HG02970 (cell line): ENCODE data around the gene CCDC92.

Experiments used
- ATAC-seq: cut with Tn5 transposase; IDR thresholded peaks from one replicate; pipeline ENCODE4 v1.9.1; 2021; ENCODE audit warnings: mild to moderate bottlenecking, moderate library complexity, moderate number of reproducible peaks; ENCODE audit not compliant: unreplicated experiment, low FRiP score

CCDC92 gene

DNA sequence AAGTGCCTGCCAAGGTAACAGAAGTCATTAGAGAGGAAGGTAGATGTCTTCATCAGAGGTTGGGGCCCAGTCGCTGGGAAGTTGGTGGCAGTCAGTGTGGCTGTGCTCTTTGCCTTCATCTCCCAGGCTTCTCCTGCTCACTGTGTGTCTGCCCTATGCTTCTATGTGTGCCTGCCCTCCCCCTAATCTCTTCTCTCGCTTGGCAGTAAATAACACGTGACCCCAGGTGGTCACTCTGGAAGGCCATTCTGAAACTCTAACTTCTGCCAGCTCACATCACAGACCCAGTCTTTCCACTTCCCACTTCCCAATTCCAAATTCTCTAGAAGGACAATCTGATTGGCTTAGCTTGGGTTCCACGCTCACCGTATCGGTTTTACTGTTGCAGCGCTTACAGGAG is 9.6 kb upstream of the CCDC92 start:
- no peak for ATAC-seq

DNA sequence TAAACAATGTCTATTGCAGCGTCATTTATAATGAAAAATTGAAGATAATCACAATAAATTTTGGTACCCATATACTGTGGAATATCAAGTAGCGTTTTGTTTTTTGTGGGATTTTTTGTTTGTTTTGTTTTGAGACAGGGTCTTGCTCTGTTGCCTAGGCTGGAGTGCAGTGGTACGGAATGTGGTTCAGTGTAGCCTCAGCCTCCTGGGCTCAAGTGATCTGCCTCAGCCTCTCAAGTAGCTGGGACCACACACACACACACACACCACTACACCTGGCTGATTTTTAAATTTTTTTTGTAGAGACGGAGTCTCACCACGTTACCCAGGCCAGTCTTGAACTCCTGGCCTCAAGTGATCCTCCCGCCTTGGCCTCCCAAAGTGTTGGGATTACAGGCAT is 6.9 kb upstream of the CCDC92 start:
- no peak for ATAC-seq

DNA sequence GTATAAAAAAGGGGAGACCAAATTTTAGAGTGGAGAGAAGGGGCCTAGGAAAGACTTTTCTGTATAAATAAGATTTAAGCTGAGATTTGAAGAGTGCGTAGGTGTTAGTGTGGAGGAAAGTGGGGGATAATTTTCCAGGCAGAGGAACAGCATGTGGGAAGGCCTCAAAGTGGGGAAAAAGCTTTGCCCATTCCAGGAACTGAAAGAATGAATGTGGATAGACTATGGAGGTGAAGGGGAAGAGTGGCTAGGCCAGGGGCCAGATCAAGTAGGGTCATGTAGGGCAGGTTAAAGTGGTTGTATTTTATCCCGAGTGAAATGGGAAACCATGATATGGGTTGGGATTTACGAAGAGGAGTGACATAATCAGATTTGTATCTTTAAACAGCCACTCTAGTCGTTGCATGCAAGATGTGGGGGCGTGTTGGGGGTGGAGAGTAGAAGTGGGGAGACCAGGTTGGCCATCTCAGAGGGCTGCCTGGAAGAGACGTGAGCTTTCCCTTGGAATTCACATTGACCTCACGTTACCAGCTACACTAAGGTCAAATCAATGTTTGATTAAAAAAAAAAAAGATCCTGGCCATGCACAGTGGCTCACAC is 3.7 kb upstream of the CCDC92 start:
- ATAC-seq, result no peak

DNA sequence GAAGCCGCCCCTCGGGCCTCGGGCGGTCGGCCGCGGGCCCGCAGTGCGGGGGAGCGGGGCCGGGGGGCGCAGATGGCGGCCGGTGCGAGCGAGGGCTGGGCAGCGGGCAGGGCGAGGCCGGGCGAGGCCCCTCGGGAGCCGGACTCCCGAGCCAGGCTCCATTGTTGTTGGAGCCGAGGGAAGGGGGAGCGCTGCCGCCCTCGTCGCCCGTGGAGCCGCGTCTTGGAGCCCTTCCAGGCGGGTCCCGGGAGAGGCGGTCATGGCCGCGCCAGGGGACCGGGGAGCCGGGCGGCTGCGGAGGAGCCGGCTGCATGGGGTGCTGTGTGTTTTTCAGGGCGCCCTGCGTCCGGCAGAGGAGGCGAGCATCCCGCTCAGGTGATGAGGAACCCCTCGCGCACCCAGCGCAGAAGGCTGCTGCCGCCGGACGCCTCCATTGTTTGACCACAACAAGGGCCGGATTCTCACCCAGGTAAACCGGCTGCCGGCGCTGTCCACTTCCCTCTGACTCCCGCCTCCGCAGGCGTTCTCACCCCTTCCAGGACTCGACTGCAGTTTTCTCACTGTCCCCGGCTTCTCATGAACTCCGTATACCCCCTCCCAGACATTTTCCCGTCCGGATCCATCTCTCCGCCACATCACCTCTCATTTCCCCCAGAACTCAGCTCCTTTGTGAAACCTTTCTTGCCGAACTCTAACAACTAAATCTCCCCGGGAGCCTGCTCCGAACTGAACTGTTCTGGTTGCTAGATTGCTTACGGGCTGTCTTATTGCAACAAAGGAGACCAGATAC is 1.1 kb upstream of the CCDC92 start:
- peak; percentile 7 for ATAC-seq

DNA sequence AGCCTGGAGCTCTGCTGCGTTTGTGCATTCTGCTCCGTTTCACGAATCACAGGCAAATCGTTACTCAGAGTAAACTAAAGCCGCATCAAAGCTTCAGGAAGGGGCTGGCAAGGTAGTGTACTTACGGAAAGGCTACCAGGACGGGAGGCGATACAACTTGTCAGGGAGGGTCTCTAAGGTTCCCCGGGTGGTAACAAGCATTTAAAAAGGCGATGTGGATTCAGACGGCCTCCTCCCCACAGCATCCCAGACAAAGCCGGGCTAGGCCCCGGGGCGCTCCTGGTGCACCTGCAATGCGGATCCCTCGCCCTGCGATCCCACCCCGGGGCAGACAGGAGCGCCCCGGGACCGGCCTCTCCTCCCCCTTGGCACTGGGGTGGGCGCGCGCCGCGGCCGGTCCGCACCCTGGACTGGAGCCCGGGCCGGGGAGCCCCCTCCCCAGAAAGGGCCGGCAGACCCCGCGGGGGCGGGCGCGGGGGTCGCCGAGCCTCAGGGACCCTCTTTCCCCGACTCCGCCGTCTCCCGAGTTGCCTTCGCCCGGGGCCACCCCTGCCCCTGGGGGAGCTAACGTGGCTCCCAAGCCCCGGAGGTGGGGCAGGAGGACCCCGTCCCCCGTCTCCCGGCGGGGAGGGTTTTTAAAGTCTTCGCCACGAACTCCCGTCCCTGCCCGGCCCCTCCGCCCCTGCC is 718 bp downstream of the CCDC92 start:
- peak; percentile 8 for ATAC-seq

DNA sequence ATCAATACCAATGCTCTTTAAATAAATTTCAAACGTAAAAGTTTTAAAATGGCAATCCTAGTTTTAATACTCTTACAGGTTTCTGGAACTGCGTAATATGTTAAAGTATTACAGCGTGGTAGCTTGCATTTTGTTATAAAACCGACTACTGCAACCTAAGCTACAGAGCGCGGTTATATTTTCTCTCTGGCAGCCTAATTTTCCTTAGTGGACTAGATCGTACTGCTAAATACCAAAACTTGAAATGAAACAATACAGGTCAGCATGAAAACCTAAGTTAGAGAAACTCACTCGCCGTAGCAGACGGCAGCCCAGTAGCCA is 1.2 kb downstream of the CCDC92 start:
- ATAC-seq, result no peak

DNA sequence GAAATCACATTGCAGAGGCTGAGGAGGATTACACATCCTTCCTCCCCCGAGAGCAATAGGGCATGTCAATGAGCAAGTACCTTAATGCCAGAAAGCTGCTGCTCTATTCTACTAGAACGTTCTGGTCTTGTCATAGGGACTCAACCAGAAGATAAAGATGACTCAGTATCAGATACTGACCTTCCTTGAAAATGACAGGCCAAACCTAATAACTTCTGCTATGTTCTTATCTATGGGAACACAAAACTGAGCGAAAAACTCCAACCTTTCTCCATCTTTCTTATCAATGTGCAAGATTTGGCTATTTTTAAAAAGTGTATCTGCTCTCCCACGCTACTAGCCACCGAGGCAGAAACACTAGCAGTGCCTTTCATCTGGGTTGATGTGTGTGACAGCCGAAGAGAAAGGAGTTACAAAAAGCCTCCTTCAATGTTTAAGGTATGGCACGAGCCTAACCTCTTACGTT is 5.5 kb downstream of the CCDC92 start:
- no peak for ATAC-seq

DNA sequence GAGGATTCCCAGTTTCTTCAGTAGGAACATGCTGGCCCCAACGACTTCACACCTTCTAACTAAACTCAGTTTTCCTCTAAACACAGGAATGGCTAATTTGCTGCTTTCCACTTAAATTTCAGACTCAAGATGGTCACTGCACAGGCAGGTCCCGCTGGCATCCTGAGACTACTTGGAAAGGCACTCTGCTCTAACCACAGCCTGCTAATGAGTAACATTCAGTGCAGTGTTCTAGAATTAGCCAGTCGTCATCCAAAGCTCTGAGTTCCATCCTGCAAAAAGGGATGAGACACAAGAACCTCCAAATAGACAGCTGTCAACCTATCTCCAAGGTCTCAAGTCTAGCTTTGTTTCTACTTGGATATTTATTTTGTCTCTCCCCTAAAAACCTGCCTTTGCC is 6.0 kb downstream of the CCDC92 start:
- no peak for ATAC-seq

DNA sequence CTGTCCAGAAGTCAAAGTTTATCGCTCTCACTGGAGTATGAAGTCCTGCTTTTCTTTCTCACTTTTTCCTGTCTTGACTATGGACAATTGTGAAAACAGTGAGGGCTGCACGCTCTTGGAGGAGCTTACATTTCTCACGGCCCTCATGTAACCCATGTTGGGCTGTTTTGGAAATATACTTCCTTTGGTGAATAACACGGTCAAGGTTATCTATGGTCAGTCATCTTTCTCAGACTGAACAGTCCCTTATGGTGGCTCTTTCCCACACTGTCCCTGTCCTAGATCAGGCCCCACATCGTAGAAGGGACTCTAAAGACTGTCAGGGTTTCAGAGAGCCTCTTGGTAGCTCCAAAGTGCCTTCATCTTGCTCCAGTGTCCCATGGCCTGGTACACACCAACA is 7.2 kb downstream of the CCDC92 start:
- no peak for ATAC-seq

DNA sequence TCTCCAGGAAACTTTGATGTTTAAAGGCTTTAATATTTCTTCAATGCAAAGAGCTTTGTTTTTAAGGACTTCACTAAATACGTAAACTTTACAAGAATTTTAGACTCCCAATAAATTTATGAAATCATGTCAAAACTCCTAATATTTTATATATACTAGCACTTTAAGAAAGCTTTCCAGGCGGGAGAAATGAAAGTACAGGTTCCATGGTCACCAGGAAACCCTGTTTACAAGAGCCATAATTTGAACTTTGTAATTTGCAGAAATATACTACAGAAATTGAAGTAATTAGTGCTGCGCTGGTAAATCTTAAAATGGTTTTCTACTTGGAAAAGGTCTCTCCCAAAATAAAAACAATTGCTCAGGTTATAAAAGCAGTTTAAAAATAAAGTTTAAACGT is 8.8 kb downstream of the CCDC92 start:
- ATAC-seq, result no peak

DNA sequence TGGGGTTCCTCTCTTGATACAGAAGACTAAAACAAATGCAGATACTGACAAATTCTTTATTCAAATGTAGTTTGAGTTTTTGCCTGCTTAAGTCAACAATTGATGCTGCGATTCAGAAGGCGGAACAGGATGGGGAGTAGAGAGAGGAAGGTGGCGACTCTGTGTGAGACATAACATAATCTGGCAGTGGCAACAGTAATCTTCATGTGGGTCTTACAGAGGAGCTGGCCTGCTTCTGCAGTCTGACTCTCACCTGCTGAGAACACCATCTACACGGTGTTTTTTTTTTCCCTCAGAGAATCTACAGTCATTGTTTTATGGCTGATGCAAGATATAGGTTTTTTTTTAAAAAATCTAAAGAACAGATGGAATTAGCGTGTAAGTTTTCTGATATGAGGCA is 10.1 kb downstream of the CCDC92 start:
- ATAC-seq, result no peak

DNA sequence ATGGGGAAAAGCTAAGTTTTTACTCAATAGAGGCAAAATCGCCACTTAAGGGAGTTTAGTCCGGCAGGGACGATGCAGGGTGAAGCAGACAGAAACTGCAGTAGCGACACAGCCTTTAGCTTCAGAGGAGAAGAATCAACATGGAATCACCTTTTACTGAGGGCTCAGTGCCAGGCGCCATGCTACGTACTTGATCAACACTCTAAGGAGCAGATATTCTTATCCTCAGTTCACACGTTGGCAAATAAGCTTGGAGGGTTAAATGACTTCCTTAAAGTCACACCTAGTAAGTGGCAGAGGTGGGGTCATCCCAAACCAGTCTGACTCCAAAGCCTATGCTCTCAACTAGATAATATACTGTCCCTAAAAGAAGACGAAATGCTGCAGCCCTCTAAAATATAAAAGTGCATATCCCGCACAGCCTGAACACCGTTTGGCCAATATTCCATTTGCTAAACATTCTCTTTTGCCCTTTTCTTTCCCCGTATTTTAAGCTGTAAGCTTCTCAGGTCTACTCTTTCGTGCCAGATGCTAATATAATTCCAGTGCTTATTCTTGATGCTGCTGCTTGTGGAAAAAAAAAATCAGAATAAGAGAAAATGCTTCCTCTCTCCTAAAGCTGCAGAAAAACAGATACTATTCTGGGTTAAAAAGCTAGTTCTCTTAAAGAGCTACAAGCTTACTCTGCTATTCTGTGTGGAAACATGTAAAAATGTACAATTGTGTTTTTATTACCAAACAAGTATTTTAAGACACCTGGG is 10.9 kb downstream of the CCDC92 start:
- ATAC-seq, result no peak

DNA sequence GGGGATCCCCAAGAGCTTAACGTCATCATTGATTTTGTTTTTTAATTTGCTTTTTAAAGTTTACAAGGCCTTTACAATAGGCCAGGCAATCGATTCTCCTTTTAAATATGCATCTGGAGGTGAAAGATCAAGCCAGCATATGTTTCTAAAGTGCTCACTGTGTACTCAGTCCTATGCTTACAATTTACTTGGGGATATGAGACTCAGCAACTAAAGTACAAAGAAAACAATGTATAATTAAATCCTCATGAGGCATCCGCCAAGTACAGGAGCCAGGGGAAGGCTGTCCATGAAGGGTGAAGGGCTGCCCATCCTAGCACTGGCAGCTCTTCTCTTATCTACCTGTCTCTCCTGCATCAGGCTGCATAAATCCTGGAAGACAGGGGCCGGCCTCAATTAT is 11.8 kb downstream of the CCDC92 start:
- no peak for ATAC-seq

DNA sequence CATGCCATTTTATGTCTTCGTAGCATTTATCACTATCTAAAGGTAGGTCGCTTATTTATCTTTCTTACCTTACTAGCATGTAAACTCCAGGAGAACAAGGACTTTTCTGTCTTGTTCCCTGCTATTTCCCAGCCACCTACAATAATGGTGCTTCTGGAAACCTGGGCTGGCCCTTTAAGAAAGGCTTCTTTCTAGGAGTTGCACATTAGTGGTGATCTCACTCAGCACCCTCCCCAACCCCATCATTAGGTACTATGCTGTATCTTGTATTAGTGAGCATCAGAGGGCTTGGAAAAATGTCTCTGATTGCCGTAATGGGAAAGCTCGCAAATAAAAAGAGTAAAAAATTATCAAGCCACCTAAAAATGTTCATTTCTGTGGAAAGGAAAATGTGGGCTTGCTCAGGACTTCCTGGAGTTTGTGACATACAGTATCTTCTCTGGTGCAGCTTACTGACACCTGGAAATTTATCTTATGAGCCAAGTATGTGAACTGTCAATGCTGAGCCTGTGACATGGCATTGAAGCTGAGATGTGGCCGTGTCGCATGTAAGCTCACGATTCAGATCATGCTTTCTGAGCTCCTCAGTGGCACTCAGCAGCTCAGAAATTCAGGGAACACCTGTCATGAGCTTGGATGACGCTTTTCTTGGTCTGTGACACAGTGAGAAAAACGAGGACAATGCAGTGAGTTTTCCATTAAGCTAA is 12.4 kb downstream of the CCDC92 start:
- no peak for ATAC-seq

DNA sequence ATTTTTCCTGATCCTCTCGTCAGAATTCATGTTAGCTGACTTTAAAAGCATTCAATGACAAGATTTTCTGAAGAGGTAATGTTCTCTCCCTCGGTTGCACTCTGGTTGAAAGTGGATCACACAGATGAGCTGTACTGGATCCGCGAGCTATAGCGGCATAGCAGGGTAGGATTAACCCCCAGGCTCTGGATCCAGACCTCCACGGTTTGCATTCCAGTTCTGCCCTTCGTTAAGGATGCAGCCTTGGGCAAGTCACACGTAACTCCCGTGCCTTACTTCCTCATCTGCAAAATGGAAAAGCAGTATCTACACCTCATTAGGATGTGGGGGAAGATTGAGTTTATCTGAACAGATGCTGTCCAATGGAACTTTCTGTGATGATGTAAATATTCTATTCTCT is 13.8 kb downstream of the CCDC92 start:
- no peak for ATAC-seq

DNA sequence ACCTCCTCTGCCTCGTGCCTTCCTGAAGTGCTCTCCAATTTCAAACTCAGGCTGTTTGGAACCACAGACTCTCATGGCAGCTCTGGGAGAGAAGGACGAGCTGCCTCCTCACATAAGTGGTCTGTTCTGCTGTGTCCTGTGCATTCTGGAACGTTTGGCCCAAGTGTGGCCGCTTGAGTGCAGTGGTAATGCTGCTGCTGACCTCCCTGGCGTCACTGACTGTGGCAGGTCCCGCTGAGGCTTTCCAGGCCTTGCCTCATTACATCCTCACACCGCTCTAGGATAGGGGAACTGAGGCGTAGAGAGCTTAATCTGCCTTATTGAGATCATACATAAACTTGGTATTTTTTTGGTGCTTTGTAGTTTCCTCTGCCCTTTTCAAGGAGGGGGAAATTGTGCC is 14.2 kb downstream of the CCDC92 start:
- ATAC-seq, result no peak

DNA sequence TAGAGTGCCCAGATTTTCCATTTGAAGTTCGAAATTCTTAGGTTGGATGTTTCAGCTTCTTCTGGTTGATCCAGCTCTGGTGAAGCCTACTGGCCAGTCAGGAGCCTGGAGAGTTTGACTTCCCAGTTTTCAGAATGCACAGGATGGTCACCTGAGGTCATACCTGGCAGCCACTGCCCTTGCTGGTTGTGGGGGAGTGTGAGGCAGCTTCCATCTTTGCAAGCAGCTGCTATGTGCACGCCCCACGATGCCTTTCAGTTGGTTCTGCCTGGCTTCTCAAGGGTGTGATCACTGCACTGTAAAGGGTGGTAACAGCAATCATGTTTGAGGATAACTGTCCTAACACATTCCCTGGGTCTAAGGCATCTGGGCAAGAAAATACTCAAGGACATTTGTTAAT is 15.4 kb downstream of the CCDC92 start:
- no peak for ATAC-seq

DNA sequence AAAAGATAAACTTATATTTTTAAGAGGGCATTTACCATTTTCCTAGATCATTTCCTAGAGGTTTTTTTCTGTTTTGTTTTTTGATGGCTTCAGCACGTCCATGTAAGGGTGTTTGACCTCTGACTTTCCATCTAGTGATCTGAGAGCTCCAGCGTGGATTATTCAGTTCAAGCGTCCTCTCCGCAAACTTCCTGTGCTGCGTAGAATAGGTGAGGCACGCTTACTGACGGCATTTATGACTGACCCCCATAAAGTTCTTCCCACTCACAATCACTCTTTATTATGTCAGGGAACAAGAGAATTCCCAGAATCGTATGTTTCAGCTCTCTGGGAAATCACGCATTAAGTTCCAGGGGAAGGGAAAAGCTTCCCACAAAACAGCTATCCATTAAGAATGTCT is 16.4 kb downstream of the CCDC92 start:
- ATAC-seq, result no peak

DNA sequence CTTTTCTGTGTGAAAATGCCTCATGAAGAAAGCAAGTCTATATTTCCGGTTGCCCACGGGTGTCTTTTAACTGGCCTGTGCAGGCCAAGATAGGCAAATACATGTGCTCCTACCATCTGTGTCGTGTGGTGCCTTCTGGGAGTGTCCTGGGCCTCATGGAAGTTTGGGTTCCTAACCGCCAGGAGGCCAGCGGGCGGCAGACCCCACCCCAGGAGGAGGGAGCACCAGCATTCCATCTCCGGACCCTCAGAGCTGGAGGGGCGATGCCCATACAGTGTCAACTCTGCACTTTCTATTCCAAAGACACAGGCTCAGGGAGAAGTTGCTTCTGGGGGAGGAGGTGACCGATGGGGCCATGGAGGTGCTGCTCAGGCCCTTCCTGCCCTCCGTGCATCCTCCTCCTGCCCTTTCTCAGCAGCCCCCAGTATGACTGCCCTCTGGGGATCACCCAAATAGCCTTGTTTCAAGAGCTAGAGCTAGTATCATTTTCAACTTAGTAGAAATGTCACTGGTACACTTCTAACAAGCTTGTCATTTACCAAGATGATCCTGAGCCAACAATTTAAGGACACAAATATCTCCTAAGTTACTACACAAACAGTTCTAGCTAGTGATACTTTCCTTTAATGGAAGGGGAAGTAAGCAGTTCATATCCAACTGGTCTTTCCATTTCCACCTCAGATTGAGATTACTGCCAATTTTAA is 17.8 kb downstream of the CCDC92 start:
- ATAC-seq, result no peak

DNA sequence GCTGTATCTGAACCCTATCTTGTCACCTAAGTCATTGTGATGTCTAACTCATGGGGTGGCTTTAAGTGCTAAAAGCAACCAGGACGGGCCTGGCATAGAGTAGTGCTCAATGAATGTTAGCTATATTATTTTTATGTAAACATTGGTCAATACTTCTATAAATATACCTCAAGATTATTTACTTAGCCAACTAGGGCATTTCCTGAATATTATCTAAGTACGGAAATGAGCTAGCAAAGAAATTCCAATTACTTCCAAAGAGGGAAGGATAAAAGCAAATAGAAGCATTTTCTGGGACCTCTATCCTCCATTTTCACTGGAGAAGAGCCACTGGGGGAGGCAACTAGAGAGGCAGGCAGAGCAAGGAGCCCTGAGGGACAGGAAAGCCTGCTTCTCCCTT is 20.6 kb downstream of the CCDC92 start:
- ATAC-seq, result no peak
